Measurements from ENCODE around the gene SHLD2. TPM values are rescaled to one million over a fixed set of nuclear protein-coding genes. Genes with fewer than 3 reads are reported as not detected.

SHLD2 gene
- total RNA-seq, 1 experiment from 2014 or later, result 28.9 TPM

DNA sequence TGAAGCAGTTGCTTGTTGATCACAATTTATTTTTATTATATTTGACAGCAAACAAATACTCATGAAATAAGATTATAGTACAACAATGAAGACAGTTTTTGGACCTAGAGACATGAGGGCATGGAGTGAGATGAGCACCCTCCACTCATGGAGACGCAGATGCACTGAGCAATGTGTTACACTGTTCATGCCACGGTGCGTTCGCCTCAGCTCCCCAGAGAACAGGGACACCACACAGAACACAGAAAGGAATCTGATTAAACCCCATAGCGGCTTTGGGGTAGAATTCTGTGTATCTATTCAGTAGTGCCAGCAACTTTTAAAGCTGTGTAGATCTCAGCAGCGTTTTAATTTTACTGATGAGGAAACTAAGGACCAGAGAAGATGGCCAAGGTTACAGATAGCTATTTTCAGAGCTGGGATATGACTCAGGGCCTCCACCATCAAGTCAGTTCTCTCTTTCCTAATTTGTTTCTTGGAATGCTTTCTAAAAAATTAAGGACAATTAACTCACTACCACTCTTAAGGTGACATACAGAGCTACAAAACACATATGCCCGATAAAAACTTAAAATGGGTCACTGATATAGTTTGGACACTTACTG is 41.3 kb upstream of the SHLD2 start:
- Histone ChIP-seq H3K4me3 (replicated peaks in 1 of 2; ENCODE audit: low read depth in 1 of 2, low read length in 2 of 2) (no peak overlapping the region), H3K36me3 (ENCODE audit: control insufficient read depth in 1 of 2, insufficient read depth in 2 of 2, low read length in 2 of 2) (peaks cover 26 to 40% of the 10 kb centered on the region in 2 experiments), H3K4me2 (ENCODE audit: low read length) (no peak overlapping the region), H3K79me2 (ENCODE audit: insufficient read depth, low read length) (no peaks in the 10 kb centered on the region), H3K27me3 (ENCODE audit: insufficient read depth, low read length) (no peaks in the 10 kb centered on the region), H4K20me1 (ENCODE audit: insufficient read depth) (no peaks in the 10 kb centered on the region), H3K27ac (ENCODE audit: low read depth, low read length) (no peak overlapping the region), H3K9ac (ENCODE audit: low read length) (no peak overlapping the region), H2AFZ (ENCODE audit: low read depth, low read length, poor library complexity, severe bottlenecking) (no peak overlapping the region), H3K9me3 (ENCODE audit: control insufficient read depth in 1 of 2, insufficient read depth in 1 of 2, low read depth in 1 of 2, low read length in 2 of 2) (no peaks in the 10 kb centered on the region), H3K4me1 (ENCODE audit: control insufficient read depth in 1 of 2, insufficient read depth in 2 of 2, low read length in 2 of 2) (no peaks in the 10 kb centered on the region), H3K9me2 (ENCODE audit: insufficient read depth) (no peaks in the 10 kb centered on the region)
- POLR2A ChIA-PET, result no interaction called here
- intact Hi-C loops (cut with micrococcal nuclease), result no loop called here
- no peak for ATAC-seq
- BruUV-seq (replicated peaks), result no TSS peak
- TF ChIP-seq, protein P1, sequence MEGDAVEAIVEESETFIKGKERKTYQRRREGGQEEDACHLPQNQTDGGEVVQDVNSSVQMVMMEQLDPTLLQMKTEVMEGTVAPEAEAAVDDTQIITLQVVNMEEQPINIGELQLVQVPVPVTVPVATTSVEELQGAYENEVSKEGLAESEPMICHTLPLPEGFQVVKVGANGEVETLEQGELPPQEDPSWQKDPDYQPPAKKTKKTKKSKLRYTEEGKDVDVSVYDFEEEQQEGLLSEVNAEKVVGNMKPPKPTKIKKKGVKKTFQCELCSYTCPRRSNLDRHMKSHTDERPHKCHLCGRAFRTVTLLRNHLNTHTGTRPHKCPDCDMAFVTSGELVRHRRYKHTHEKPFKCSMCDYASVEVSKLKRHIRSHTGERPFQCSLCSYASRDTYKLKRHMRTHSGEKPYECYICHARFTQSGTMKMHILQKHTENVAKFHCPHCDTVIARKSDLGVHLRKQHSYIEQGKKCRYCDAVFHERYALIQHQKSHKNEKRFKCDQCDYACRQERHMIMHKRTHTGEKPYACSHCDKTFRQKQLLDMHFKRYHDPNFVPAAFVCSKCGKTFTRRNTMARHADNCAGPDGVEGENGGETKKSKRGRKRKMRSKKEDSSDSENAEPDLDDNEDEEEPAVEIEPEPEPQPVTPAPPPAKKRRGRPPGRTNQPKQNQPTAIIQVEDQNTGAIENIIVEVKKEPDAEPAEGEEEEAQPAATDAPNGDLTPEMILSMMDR (IDR thresholded peaks at IDR 0.05 in 2 of 3, conservative IDR thresholded peaks at IDR 0.05 in 1 of 3; ENCODE audit: borderline replicate concordance in 1 of 3, insufficient read depth in 1 of 3, low read depth in 2 of 3, low read length in 2 of 3), result no peak
- TF ChIP-seq, protein P2, sequence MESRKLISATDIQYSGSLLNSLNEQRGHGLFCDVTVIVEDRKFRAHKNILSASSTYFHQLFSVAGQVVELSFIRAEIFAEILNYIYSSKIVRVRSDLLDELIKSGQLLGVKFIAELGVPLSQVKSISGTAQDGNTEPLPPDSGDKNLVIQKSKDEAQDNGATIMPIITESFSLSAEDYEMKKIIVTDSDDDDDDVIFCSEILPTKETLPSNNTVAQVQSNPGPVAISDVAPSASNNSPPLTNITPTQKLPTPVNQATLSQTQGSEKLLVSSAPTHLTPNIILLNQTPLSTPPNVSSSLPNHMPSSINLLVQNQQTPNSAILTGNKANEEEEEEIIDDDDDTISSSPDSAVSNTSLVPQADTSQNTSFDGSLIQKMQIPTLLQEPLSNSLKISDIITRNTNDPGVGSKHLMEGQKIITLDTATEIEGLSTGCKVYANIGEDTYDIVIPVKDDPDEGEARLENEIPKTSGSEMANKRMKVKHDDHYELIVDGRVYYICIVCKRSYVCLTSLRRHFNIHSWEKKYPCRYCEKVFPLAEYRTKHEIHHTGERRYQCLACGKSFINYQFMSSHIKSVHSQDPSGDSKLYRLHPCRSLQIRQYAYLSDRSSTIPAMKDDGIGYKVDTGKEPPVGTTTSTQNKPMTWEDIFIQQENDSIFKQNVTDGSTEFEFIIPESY (IDR thresholded peaks at IDR 0.05; ENCODE audit: extremely low read depth, insufficient replicate concordance, low read length), result no peak
- no peak for TF ChIP-seq YY1 (IDR thresholded peaks at IDR 0.05; ENCODE audit: extremely low read depth, insufficient replicate concordance, low read depth, low read length)
- no peak for TF ChIP-seq RAD21 (IDR thresholded peaks at IDR 0.05; ENCODE audit: low read depth)
- no peak for TF ChIP-seq POLR2AphosphoS5 (IDR thresholded peaks at IDR 0.05; ENCODE audit: low read depth, low read length)
- no peak for TF ChIP-seq ATF3 (IDR thresholded peaks at IDR 0.05)
- no peak for TF ChIP-seq MAX (IDR thresholded peaks at IDR 0.05)
- no peak for TF ChIP-seq JUND (IDR thresholded peaks at IDR 0.05)
- no peak for TF ChIP-seq CBX3 (IDR thresholded peaks at IDR 0.05; ENCODE audit: low read depth)
- no peak for TF ChIP-seq ELF1 (IDR thresholded peaks at IDR 0.05; ENCODE audit: borderline replicate concordance, low read depth)
- TF ChIP-seq SIN3A (IDR thresholded peaks at IDR 0.05; ENCODE audit: low read depth), result no peak
- no peak for TF ChIP-seq EGR1 (IDR thresholded peaks at IDR 0.05; ENCODE audit: low read depth)
- no peak for TF ChIP-seq SP1 (IDR thresholded peaks at IDR 0.05; ENCODE audit: low read depth)
- no peak for TF ChIP-seq EZH2phosphoT487 (IDR thresholded peaks at IDR 0.05; ENCODE audit: borderline replicate concordance)
- no peak for TF ChIP-seq POLR2A (IDR thresholded peaks at IDR 0.05; ENCODE audit: borderline replicate concordance, extremely low read depth, insufficient read depth, insufficient read length)
- no peak for TF ChIP-seq TCF7L2 (IDR thresholded peaks at IDR 0.05; ENCODE audit: borderline replicate concordance, extremely low read depth, insufficient read depth, insufficient read length)
- DNase-seq (ENCODE audit: low read depth, low spot score), result no peak
- CTCF ChIA-PET, result no interaction called here
- RAD21 ChIA-PET (ENCODE audit: low non-redundant PET in 1 of 2, low total read pairs in 2 of 2, uncharacterized antibody in 2 of 2, unreplicated experiment in 2 of 2), result no interaction called here

Data from HCT116 (cell line).